ENCODE data around the gene ARHGEF37.
A peak's percentile ranks its signal among the peaks of the same experiment; 100 is the strongest.
"Not testable (repeated sequence)": the region's sequence is repeated elsewhere in the genome, so short reads cannot be mapped to it uniquely, and the experiment has no call there.

The ARHGEF37 gene

DNA sequence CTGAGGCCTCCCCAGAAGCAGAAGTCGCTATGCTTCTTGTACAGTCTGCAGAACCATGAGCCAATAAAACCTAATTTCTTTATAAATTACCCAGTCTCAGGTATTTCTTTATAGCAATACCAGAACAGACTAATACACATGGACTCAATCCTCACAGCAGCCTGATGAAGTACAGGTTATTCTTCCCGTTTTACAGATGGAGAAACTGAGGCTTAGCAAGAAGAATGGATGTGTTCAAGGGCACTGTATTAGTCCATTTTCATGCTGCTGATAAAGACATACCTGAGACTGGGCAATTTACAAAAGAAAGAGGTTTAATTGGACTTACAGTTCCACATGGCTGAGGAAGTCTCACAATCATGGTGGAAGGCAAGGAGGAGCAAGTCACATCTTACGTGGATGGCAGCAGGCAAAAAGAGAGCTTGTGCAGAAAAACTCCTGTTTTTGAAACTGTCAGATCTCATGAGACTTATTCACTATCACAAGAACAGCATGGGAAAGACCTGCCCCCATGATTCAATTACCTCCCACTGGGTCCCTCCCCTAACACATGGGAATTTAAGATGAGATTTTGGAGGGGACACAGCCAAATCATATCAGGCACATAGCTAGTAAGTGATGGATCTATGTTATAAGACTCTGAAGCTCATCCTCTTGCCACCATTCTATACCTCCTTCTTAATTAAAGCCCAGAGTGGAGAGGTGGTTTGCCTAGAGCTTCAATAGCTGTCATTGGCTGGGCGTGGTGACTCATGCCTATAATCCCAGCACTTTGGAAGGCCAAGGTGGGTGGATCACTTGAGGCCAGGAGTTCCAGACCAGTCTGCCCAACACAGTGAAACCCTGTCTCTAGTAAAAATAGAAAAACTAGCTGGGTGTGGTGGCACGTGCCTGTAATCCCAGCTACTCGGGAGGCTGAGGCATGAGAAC lies 67.4 kb downstream of the ARHGEF37 start:
- DNase-seq, result peak in 1 of 5 experiments; percentile 36

DNA sequence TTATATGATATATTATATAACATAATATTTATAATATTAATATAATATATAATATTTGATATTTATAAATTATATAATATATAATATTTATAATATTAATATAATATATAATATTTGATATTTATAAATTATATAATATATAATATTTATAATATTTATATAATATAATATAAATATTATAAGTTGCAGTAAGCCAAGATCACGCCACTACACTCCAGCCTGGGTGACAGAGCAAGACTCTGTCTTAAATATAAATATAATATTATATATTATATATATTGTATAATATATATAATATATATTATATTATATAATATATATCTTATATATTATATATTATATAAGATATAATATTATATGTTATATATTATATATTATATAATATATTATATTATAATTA lies 68.4 kb downstream of the ARHGEF37 start:
- not testable (repeated sequence) for DNase-seq

DNA sequence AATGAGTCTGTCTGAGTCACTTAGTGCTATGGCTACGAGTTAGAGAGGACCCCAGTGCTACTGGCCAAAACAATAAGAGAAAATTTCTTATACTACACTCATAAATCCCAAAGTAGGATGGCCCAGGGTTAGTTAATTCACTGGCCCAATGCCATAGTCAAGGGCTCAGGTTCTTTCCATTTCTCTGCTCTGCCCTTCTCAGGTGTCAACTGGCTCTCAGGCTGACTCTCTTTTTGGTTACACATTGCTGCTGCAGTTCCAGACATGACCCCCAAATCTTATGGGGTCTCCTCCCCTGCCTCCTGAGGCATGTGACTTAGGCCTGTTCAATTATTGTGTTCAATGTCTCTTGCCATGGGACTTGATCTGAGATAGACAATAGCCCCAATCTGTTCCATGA lies 70.4 kb downstream of the ARHGEF37 start:
- DNase-seq, result peak in 1 of 5 experiments; percentile 59

DNA sequence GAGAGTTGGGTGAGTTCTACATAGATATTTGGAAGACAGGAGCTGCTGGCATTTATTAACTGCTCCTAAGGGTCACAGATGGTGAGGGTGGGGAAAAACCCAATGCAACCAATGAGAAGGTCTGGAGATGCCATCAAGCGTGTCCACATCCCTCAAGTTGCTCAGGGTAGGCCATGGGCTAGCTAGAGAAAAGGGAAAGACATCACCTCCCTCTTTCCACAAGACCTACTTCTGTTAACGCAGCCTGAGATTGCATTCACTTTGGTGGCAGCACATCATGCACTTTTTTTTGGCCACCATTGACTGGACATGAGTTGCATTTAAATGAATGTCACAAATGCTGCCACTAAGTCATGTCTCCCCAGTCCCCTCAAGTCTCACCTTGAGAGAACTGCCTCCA lies 71.4 kb downstream of the ARHGEF37 start:
- no peak for DNase-seq

DNA sequence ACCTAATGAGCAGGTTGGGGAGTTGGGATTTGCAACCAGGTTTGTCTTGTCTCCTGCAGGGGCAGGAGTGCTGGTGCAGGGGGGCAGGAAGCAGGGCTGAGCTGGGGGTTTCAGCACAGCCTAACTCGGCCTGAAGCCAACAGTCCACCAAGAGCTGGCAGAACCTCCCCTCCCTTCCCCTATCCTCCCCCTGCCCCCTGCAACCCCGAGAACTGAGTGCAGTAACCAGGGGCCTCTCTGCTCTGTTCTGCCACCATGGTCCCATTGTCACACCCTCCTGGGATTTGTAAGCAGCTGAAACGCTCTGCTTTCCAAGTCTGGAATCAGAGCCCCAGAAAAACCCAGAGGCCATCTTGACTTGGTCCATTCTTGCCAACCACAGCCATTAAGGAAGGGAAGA lies 72.9 kb downstream of the ARHGEF37 start:
- no peak for DNase-seq

DNA sequence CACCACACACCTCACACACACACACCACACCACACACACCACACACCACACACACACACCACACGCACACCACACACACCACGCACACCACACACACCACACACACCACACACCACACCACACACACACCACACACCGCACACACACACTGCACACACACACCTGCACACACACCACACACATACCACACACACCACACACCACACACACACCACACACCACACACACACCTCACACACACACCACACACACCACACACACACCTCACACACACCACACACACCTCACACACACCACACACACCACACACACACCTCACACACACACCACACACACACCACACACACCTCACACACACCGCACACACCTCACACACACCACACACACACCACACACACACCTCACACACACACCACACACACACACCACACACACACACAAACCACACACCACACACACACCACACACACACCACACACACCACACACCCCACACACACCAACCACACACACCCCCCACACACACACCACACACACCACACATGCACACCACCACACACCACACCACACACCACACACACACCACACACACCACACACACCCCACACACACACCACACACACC lies 73.7 kb downstream of the ARHGEF37 start:
- DNase-seq, result no peak

DNA sequence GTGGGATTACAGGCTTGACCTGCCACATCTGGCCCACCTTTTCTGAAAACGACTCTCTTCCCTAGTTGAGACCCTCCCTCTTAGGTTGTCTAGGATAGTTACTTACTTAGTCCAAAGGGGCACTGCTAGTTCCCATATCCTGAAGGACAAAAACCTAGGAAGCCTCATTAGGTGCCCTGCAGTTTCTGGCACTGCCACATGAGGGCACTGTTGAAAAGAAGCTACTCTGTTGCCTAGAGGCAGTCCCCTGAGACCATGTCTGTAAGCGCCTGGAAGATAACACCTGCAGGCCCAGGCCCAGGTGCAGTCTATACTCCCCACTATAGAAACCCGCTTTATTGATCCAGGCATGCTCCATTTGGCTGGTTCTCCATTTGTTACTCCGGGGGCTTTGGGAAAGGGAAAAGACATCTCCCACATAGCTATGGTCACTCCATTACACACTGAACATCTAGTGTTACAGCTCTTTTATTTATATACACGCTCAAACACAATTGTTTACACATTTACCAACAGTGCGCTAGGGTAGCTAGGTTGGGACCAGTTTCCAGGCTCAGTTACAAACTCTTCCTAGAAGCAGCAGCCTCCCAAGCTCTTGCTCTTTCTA lies 75.4 kb downstream of the ARHGEF37 start:
- DNase-seq, result no peak

DNA sequence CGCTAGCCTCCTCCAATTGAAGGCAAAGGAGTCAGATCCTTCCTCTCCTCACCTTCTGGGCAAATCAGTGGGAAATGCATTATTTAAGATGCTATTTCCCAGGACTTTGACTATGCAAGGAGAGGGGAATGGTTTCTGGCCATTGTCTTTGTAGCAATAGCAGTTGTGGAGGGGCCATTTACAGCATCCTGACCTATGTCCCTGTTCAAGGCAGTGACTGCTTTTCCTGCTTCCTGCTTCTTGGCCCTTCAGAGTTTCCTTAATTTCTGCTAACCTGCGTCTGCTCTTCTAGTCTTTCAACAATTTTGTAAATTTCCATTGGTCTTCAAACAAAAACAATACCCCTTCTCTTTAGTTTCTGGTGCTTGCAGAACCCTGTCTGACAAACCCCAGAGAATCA lies 76.0 kb downstream of the ARHGEF37 start:
- DNase-seq, result no peak

DNA sequence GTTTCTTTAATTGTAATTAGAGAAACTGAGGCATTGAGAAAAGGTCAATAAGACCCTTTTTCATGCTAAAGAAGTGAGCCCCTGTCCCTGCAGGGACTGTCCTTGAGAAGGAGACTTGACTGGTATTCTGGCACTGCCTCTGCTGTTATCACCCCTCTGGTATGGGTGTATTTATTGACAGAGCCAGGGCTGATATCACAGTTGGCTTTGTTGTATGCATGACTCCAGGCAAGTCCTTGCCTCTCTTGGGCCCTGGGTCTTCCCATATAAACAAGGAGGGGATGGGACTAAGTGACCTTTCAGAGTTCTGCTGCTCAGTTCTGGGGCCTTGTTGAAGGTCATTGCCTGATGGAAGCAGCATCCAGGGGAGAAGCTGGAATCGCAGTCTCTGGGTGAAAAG lies 77.0 kb downstream of the ARHGEF37 start:
- no peak for DNase-seq

DNA sequence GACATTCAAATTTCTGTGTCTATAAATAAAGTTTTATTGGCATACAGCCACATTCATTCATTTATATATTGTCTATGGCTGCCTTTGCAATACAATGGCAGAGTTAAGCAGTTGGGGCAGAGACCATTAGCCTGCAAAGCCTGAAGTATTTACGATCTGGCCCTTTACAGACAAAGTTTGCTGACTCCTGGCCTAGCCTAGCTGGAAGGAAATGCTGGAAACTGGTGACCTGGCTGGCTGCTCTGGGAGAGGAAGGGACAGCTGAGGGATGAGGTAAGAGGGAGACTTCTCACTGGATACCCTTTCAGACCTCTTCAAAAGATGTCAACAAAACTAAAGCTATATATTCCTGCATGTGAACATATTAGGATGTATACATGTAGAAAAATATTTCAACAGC lies 82.8 kb downstream of the ARHGEF37 start:
- no peak for DNase-seq

DNA sequence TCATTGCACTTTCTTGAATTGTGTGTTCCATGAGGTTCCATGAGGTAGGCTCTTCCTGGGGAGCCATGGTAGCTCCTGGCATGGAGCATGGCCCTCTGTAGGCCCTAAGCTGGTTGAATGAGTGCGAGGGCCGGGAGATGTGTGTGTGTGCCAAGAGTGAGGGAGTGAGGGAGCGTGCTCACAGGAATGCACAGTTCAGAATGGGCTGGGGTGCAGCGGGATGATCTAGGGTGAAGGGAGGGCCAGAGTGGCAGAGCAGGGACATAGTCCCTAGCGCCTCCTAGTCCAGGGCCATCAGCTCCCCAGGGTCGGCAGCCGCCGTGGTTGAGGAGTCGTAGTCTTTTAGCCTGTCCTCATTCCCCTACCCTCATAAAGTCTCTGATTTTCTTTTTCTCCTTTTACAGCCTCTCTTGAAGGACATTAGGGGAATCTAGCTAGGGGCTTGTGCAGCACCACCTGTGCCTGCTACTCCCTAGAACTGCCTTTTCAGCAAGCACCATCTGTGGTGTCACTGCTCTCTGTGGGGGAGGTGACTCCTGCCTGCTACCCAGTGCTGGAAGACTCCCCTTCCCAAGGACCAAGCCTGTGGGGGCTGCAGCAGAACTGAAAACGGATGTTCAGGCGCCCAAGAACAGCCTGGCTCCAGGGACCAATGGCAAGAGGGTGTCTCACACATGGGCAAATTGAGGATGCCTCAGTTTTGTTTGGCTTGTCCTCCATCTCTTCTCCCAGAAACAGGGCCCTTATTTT lies 83.5 kb downstream of the ARHGEF37 start:
- no peak for DNase-seq

DNA sequence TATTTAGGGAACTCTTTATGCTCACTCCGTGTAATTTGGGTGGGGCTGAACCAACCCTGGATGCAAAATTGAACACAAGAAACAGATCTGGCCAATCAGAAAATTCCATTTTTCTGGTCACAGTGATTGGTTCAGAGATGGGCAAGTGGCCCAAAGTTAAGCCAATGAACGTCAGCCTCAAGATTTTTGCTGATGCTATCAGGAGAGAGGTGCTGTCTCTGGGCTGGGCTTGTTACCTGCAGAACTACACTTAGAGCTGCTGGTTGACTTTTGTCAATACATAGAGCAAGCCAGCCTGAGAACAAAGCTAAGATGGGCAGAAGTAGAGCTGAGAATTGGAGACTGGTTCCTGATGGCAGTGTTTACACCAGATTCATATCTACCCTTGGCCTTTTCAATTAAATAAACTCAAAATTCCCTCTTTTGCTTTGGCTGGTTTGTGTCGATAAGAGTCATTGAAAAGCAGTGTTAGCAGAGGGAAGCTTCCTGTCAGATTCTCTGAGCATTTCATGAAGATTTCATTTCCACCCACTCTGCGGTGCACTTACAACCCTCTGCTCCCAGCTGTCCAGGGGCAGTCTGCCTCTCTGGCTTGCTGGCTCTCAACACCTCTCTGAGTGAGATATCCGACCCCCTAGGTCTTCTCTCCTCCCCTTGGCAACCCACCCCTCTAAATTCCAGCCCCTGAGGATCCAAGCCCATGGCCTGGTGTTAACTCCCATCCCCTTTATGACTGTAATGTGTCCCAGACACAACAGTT lies 84.3 kb downstream of the ARHGEF37 start:
- DNase-seq, result no peak

DNA sequence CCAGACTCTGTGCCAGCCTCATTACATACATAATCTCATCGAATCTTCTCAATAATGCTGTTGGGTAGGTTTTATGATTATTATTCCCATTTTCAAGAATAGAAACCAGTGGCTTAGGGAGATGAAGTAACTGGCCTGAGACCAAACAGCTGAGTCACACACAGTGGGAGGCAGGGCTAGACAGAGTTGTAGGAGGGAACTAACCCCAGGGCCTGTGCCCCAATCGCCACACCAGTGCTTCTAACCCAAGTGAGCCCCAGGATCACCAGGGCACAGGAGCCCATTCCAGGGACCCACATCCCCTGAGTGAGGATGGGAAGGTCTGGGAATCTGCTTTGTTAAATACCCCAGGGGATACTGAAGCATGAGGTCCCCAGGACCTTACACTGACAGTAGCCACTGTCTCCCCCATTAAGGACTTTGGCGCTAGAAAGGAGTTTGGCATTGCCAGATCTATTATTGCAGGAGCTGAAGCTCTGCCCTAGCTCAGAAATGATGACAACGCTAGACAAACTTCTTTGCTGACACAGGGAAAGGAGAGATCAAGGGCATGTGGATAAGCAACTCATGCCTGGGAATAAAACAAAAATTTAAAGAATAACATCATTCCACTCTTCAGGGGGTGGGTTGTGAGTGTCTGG lies 85.0 kb downstream of the ARHGEF37 start:
- DNase-seq, result no peak

DNA sequence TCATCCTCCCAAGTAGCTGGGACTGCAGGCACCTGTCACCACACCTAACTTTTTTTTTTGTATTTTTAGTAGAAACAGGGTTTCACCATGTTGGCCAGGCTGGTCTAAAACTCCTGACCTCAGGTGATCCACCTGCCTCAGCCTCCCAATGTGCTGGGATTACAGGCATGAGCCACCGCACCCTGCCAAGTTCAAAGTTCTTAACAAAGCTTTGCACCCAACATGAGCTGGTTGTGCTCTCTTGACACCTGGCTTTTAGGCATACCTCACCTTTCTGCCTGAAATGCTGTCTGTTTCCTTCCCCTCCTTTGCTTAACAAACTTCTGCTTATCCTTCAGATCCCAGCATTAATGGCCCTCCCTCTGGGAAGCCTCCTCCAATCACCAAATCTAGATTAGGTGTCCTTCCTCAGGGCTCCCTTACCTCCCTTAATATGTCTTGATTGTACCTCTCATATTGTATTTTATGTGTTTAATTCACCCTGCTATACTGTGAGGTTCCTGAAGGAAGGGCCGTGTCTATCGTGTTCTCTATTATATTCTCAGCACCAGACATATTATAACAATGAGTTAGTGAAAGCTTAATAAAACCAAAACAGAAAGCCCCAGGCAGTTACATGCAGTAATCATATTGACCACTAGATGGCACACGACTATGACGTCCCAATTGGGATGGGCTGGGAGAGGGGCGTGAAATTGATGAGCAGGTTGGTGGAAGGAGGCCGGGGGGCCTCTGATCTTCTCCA lies 86.0 kb downstream of the ARHGEF37 start:
- peak in 1 of 5 experiments; percentile 27 for DNase-seq

DNA sequence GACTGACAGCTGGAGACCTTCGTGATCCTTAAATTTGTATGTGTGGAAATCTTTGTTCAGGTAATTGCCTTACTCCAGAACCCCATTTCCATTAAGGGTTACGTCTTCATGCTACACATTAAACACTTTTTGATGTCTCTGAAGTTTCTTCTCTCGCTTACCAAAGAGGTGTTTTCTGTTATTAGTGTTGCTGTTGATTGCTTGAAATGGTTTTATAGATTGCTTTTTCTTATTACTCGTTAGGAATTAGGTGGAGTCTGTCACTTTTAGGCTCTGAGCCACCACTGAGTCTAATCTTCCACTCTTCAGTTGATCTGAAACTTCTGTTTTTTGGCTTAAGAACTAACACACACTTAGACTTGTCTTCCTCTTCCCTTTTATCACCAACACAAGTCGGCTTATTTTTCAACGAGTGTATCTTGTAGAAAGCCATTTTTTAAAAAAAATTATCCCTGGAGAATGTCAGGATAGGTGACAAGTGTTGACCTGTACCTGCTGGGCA lies 86.6 kb downstream of the ARHGEF37 start:
- DNase-seq, result no peak

DNA sequence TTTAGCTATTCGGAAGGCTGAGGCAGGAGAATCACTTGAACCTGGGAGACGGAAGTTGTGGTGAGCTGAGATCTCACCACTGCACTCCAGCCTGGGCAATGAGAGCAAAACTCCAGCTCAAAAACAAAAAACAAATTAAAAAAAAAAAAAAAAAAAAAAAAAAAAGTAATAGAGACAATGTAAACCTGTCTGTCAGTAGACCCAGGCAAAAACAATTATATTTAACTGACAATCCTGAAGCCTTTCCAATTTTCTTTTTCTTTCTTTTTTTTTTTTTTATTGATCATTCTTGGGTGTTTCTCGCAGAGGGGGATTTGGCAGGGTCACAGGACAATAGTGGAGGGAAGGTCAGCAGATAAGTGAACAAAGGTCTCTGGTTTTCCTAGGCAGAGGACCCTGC lies 88.0 kb downstream of the ARHGEF37 start:
- not testable (repeated sequence) for DNase-seq

DNA sequence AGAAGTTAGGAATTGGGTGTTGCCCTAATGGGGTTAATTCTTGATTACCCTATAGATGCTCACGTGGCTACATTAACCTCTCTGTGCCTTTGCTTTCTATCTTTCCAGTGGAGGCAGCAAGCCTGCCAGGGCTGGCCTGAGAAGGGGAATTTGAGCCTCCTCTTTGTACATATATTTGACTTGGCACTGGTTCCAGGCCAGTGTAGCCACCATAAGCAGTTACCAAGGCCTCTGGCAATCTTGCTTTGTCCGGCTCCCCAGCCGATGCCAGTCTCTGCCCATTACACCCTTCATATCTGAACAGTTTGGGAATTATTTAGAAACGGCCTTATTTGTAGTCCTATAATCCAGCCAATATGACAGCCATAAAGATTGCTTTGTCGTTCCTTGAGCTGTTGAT lies 90.2 kb downstream of the ARHGEF37 start:
- DNase-seq, result no peak

DNA sequence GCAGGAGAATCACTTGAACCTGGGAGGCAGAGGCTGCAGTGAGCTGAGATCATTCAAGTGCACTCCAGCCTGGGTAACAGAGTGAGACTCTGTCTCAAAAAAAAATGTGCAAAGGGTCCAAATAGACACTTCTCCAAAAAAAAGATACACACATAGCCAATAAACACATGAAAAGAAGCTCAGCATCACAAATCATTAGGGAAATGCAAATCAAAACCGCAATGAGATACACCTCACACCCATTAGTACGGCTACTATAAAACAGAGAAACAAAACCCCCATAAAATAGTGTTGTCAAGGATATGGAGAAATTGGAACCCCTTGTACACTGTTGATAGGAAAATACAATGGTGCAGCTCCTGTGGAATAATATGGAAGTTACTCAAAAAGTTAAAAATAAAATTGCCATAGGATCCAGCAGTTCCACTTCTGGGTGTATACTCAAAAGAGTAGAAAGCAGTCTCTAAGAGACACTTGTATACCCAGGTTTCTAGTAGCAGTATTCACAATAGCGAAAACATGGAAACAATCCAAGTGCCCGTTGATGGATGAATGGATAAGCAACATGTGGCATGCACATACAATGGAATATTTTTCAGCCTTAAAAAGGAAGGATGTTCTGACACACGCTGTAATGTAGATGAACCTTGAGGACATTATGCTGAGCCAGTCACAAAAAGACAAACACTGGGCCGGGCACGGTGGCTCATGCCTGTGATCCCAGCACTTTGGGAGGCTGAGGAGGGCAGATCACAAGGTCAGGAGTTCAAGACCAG lies 91.6 kb downstream of the ARHGEF37 start:
- no peak for DNase-seq

DNA sequence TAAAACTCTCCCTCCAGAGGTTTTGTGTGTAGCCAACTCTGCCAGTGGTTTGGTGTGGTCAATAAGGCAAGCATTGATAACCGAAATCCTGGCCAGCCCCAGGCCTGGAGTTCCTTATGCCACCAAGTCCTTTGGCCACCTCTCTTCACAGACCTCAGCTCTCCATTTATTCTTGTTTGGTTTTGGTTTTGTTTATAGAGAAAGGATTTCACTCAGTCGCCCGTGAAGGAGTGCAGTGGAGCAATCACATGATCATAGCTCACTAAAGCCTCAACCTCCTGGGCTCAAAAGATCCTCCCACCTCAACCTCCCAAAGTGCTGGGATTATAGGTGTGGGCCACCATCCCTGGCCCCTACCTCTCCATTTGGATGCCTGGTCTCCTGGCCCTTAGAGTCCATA lies 93.4 kb downstream of the ARHGEF37 start:
- no peak for DNase-seq

DNA sequence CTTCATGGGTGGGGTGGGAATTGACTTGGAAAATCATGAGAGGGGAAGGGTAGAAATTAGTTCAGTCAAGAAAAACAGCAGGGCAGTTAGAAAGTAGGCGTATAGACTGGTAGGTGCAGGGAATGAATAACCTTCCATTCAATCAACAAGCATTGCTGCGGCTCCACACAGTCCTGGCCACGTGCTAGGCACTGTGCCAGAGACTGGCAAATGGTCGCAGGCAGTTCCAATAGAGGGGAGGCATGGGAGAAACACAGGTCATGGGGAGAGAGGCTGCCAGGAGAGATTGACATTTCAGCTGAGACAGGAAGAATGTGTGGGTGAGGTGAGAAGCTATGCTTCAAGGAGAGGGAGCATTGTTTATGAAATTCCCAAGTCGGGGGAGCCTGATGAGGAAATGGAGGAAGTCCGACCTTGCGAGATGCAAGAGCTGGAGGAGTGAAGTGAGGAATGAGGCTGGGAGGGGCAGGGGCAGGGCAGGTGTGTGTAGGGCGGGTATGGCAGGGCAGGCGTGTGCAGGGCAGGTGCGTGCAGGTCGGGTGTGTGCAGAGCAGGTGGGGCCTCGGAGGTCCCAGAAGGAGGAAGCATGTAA lies 94.4 kb downstream of the ARHGEF37 start:
- no peak for DNase-seq

Data from T-helper 2 cell (primary cell).